Kidney epithelial cell (primary cell): ENCODE data around the gene ZNF439. TPM values are rescaled to one million over a fixed set of nuclear protein-coding genes. Genes with fewer than 3 reads are reported as not detected.
"Not testable (repeated sequence)": the region's sequence is repeated elsewhere in the genome, so short reads cannot be mapped to it uniquely, and the experiment has no call there.

Experiments
- DNase-seq: peaks from one replicate; pipeline ENCODE4 v3.0.0-alpha.2; 2010; ENCODE audit warnings: low read depth
- H3K27me3 ChIP-seq: 2 replicates; pipeline ENCODE4 v1.6.0; 2011; ENCODE audit warnings: low read length; ENCODE audit not compliant: control insufficient read depth, insufficient read depth
- H3K36me3 ChIP-seq: 2 replicates; pipeline ENCODE4 v1.5.1; 2011; ENCODE audit warnings: low read length; ENCODE audit not compliant: control insufficient read depth, insufficient read depth
- H3K4me3 ChIP-seq: 2 replicates; pipeline ENCODE4 v1.5.1; 2011; ENCODE audit warnings: low read depth, mild to moderate bottlenecking, control low read depth, low read length
- total RNA-seq: library from RNA; depleted of rRNA; stranded (reverse); fragments of >200 nt; gene quantifications from 2 replicates; pipeline ENCODE4 v1.2.3, GENCODE V29; 2015
- TF ChIP-seq, protein P1 (sequence below): IDR thresholded peaks from 2 replicates; pipeline ENCODE4 v1.5.1; 2011; ENCODE audit warnings: mild to moderate bottlenecking, moderate library complexity, low read length, control low read depth, inconsistent platforms; ENCODE audit not compliant: insufficient read depth, poor library complexity, severe bottlenecking

ZNF439 gene
- total RNA-seq, 1 donor from 2014 or later = 5.3 TPM

DNA sequence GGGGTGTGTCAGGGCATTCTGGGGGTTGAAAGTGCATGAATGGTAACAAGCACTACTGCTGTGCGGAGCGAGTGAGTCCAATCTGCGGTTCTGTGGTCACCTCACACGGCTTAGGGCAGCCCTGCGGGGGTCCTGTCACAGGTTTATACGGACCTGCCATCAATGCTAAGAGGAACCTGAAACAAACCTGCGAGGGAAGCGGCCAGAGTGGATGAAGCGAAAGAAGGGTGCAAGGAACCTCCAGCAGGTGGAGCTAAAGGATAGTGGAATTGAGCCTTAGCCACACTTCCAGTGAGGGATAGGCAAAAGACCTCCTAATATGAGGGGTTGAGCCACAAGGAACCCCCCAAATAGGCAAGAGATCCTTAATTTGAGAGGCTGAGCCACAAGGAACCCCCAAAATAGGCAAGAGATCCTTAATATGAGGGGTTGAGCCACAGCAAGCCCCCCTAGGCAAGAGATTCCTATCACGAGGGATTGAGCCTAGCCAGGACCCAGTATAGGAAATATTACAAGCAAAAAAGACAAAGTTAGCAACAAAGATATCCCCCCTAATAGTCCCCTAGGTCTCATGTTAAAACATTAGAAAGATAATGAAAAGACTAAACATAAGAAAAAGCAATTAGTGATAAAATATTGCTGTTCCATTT, 32.8 kb downstream of the ZNF439 start:
- DNase-seq = no peak
- TF ChIP-seq, protein P1, sequence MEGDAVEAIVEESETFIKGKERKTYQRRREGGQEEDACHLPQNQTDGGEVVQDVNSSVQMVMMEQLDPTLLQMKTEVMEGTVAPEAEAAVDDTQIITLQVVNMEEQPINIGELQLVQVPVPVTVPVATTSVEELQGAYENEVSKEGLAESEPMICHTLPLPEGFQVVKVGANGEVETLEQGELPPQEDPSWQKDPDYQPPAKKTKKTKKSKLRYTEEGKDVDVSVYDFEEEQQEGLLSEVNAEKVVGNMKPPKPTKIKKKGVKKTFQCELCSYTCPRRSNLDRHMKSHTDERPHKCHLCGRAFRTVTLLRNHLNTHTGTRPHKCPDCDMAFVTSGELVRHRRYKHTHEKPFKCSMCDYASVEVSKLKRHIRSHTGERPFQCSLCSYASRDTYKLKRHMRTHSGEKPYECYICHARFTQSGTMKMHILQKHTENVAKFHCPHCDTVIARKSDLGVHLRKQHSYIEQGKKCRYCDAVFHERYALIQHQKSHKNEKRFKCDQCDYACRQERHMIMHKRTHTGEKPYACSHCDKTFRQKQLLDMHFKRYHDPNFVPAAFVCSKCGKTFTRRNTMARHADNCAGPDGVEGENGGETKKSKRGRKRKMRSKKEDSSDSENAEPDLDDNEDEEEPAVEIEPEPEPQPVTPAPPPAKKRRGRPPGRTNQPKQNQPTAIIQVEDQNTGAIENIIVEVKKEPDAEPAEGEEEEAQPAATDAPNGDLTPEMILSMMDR = peak; percentile 66
- Histone ChIP-seq H3K4me3 (no peak overlapping the region), H3K27me3 (no peaks in the 10 kb centered on the region), H3K36me3 (no peaks in the 10 kb centered on the region)

- TF ChIP-seq, protein P1 = no peak
- no peak overlapping the region for H3K4me3 ChIP-seq
- H3K36me3 ChIP-seq = no peaks in the 10 kb centered on the region
- H3K27me3 ChIP-seq = no peaks in the 10 kb centered on the region
- DNase-seq = no peak
These were observed 34.1 kb downstream of the ZNF439 start for GRCh38 chr19:11882606-11883005.

GRCh38 chr19:11887234-11887610, 38.7 kb downstream of the ZNF439 start:
- Histone ChIP-seq H3K36me3 (no peaks in the 10 kb centered on the region), H3K4me3 (no peak overlapping the region), H3K27me3 (no peaks in the 10 kb centered on the region)
- TF ChIP-seq, protein P1 = no peak
- DNase-seq = no peak

DNA sequence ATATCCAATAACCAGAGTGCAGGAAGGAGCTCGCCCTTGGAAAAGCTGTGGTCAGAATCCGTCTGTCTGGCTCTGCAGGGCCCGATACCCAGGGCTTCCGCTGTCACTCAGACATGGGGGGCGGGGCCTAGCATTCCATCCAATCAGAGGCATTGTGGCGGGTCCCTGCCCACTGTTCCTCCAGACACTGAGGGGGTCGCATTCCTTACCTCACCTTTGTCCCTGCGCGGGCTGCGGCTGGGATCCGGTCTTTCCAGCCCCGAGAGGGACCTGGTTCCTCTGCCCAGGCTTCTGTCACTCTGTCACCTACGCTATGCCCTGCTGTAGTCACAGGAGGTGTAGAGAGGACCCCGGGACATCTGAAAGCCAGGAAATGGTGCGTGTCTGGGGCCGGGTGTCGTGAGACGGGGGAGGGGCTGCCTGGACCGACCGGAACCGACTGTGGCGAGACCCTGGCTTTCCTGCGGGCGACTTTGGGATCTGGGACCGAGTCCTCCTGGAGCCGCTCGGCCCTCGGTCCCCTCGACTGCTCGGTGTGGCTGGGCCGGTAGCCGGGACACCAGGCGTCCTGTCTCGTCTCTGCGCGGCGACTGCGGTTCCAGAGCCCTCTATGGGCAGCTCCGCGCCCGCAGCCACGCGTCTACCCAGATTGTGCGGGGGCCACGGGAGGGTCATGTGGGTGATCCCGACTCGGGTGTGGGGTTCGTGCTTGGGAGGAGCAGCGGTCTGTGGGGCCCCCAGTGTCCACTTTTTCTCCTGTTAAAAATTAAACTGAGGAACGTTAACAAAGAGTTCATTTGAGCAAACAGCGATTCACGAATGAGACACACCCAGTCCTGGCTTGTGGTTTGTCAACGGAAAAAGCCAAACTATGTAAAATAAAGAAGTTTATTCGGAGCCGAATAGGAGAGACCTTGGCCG, 39.3 kb downstream of the ZNF439 start, which contains the start of gene ZNF69:
Gene ZNF69, plus strand, starts transcription at position 172 of the 921 bp plus-strand sequence. Its CDS starts 142 bp downstream, at position 314.
- TF ChIP-seq, protein P1 = peak; percentile 15
- peak; percentile 53 for DNase-seq
- Histone ChIP-seq H3K27me3 (no peaks in the 10 kb centered on the region), H3K36me3 (no peaks in the 10 kb centered on the region), H3K4me3 (peak within 1 kb of the TSS; percentile 71)

DNA sequence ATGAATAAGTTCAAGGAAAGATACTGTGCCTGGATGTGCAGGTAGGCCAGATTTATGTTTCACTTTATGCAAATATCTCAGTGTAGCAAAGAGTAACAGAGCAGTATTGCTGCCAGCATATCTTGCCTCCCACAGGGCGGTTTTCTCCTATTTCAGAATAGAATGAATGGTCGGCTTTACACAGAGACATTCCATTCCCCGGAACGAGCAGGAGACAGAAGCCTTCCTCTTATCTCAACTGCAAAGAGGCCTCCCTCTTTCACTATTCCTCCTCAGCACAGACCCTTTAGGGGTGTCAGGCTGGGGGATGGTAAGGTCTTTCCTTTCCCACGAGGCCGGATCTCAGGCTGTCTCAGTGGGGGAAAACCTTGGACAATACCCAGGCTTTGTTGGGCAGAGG, 41.4 kb downstream of the ZNF439 start:
- H3K4me3 ChIP-seq, H3K27me3 ChIP-seq, H3K36me3 ChIP-seq, DNase-seq: not testable (repeated sequence)

- DNase-seq = no peak
- no peaks in the 10 kb centered on the region for H3K27me3 ChIP-seq
- no peaks in the 10 kb centered on the region for H3K36me3 ChIP-seq
- no peak overlapping the region for H3K4me3 ChIP-seq
- TF ChIP-seq, protein P1 = no peak
These were observed 42.1 kb downstream of the ZNF439 start for GRCh38 chr19:11890634-11891033.
